Stimulated activated CD8-positive, alpha-beta memory T cell treated with anti-CD3 and anti-CD28 coated beads, Interleukin-15, amount 100 ng/mL, for 24 hours (primary cell): ENCODE measurements around the gene HORMAD2.
"Not testable (repeated sequence)": the region's sequence is repeated elsewhere in the genome, so short reads cannot be mapped to it uniquely, and the experiment has no call there.

Experiments
- DNase-seq: peaks from one replicate; pipeline ENCODE4 v3.0.0-alpha.2; 2020; ENCODE audit warnings: low read depth

HORMAD2 gene

DNA sequence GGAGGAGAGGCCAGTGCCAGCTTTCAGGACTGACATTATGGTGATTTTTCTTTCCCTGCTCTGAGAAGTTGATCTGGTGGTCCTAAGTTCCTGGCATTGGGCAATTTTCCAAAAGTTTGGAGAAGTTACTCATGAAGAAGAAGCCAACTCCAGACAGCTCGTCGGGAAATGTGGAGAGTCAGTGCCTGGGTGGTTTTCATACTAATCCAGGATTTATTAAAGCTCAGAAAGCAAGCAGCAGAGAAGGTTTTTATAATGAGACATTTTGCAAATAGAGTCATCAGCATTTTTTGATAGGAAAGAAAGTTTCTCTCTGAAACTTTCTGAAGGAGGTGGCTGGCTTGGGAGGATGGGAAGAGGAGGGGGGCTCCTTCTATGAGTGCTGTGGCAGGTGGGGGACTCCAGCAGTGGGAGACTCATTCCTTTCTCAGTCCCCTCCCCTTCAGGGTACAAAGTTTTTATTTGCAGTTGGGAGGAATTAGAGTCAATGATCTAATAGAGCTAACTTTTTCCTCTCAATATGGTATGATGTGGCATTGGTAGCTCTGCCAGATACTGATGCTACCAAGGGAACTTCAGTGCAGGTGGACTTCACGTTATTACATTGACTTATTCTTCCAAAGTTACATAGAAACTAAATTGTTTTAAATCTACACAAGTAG, 110.9 kb downstream of the HORMAD2 start:
- DNase-seq = no peak

GRCh38 chr22:30192427-30192826, 112.2 kb downstream of the HORMAD2 start:
- DNase-seq = no peak

DNA sequence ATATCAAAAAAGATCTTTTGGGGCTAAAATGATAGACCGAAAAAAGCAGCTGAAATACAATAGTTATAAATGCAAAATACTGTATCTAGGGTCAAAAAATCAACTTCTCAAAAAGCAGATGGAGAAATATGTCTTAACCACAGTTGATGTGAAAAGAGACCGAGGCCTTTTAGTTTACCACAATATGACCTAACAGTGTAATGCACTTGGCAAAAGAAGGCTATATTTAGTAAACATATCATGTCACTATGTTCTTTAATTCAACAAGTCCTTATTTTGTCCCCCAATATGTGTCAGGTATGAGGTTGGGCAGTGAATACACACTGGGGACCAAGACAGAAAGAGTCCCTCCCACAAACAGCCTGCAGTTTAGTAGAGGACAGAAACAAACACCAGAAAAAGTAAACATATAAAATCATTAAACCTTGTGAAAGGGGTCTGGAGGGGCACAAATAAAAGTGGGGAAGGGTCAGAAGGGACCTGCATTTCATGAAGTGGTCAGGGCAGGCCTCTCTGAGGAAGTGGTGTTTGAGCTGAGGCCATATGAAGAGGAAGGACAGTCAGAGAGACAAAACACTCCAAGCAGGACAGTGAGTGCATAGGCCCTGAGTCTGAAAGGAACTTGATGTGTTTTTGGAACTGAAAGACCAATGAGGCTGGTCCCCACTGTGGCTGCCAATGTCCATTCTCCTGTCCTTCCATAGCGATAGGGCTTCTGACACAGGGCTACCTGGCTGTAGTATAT, 112.9 kb downstream of the HORMAD2 start:
- DNase-seq = no peak

- DNase-seq = no peak
Measured at GRCh38 chr22:30195245-30196140, 115.2 kb downstream of the HORMAD2 start.

DNA sequence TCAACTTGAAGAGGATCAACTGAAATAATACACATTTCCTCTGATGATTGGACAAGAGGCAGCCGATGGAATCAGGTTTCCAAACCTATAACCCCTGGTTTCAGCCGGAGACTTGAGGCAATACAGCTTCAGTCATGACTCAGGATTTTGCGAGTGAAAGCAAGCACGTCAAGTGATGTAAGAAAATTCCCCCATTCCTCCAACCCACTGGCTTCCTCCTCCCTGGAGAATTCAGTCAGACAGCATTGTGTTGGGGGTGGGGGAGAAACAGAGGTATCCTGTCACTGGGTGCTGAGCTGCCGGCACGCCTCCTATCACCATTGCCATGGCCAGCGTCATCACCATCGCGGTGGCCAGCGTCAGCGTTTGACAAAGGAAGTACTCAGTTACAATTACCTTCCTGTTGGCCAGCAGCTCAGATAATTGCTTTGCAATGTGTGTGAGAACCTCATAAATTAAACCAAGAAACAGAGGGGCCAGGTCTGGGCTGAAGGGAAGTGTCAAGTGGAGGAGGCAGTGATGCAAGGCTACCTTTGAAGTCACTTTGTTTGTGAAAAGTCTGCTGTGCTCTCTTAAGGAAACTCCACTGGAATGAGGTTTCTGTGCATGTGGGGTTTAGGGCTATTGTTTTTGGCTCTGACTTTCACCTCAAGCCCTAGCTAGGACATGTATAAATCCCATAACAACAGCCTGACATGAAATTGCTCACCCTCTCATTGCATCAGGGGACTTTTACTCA, 116.0 kb downstream of the HORMAD2 start:
- no peak for DNase-seq

DNA sequence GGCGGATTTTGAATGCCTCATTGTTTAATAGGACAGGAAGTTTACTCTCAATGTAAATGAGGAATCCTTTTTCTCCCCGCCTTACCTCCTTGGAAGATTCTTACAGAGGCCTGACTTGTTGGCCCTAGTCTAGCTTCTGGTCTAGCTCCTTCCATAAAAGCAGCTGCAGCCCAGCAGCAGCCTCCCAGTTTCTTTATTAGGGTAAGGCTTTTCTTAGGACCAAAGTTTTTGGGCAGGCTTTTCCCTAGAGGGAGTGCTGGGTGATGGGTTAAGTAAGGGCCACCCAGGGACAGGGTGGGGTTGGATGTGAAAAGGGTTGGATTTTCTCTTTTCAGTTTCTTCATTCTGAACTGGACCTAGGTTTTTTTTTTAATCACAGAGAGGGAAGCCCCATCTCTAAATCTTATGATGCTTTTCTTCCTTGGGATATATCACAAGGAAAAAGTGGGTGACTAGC, 116.6 kb downstream of the HORMAD2 start:
- no peak for DNase-seq

GRCh38 chr22:30197389-30197788, 117.1 kb downstream of the HORMAD2 start:
- no peak for DNase-seq

- DNase-seq = no peak
Measured at GRCh38 chr22:30198152-30198825, 118.0 kb downstream of the HORMAD2 start.

DNA sequence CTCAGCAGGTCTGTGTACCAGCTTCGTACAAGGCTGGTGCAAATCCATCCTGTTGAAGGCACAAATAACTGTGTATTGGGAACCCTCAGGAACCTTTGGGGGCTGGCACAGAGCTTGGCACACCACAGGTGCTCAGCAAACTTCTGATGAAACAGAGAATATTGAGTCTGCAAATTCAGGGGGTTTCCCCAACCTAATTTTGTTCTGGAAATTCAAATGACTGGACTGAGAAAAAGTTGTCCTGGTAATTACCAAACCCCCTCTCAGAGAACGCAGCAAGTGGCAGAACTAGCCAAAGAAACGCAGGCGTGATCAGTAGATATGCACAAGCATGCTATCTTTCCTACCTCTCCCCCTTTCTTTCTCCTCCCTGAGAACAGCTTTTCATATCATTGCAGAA, 118.7 kb downstream of the HORMAD2 start:
- no peak for DNase-seq

- not testable (repeated sequence) for DNase-seq
Measured at GRCh38 chr22:30200905-30201304, 120.6 kb downstream of the HORMAD2 start.

- DNase-seq = no peak
Measured at GRCh38 chr22:30201945-30202344, 121.7 kb downstream of the HORMAD2 start.

- no peak for DNase-seq
Measured at GRCh38 chr22:30202531-30203006, 122.3 kb downstream of the HORMAD2 start.

- DNase-seq = no peak
Measured at GRCh38 chr22:30204015-30204741, 123.9 kb downstream of the HORMAD2 start.

DNA sequence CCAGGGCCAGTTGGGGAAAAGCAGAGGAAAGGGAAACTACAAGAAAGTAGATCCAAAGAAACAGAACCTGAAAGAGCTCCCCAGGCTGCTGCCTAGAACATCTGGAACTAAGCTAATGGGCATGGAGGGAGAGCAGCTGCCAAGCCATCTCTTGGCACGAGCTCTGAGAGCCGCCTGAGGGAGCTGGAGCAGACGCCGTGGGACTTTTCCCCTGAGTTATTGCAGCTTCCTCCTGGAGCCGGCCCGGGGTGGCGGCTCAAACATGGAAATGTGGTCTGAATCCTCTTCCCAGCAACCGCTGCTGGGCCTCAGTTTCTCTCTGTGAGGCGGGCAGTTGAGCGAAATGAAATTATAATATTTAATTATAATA, 124.5 kb downstream of the HORMAD2 start:
- DNase-seq = no peak

DNA sequence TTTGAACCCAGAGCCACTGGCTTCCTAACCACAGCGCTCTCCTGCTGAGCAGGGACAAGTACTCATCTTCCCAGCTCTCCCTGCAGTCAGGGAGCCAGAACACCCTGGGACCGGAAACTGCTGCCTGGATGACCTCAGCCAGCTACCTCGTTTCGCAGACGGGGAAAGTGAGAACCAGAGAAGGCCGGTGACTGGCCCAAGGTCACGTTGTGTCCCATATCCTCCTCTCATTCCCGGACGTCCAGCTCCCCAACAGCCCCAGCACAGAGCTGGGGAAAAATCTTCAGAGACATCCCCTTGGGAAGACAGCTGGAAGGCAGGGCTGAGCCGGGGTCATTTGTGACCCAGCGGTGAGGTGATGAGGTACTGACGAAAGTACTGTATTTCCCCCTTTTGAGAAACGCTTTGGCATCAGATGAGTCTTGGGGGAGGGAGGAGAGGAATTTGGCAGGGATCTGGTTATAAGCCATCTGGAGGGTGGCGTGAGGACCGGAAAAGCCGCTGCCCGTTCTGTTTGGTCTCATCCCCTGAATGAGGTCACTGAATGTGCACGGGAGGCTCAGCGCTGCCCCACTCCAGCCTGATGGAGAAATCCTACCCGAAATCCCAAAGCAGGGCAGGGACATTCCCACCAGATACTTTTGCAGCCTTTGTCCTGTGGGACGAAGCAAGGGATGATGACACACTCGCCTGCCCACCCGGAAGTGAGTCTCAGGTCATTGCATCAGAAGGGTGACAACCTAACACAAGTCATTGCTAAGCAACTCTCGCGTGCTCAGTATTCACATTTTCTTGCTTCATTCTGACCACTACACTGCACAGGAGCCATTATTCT, 125.2 kb downstream of the HORMAD2 start:
- DNase-seq = no peak

- DNase-seq = no peak
Measured at GRCh38 chr22:30206944-30207343, 126.7 kb downstream of the HORMAD2 start.

GRCh38 chr22:30208631-30209603, 128.7 kb downstream of the HORMAD2 start:
- DNase-seq = no peak

DNA sequence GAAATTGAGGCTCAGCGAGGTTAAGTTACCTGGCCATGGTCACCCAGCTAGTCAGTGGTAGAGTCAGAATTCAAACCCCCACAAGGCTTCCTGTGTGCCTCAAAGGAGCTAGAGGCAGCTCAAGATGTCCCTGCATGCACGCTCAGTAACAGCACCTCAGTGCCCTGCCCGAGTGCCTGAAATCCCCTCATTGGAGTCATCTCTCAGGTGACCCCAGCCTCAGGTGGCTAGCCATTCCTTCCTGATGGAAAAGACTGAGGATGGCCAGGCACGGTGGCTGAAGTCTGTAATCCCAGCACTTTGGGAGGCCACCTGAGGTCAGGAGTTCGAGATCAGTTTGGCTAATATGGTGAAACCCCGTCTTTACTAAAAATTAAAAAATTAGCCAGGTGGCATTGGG, 129.4 kb downstream of the HORMAD2 start:
- no peak for DNase-seq
